K562 (cell line): ENCODE measurements around the gene RNF121. TPM values are rescaled to one million over a fixed set of nuclear protein-coding genes. Genes with fewer than 3 reads are reported as not detected.

ENCODE experiments used
- ATAC-seq: fragments of 200-7000 bp; cut with Tn5 transposase; 3 replicates; pipeline ENCODE4 v1.9.1; 2020; ENCODE audit warnings: moderate library complexity
- BruUV-seq: library from RNA; stranded (reverse); fragments of 400-500 nt; replicated peaks from 2 replicates; lab custom pipeline; 2021; lab: Mats Ljungman, UMichigan
- CTCF ChIA-PET: fragments of 300-600 bp; formaldehyde crosslinking; extraction: SDS; loops from one replicate; lab custom pipeline; 2021; ENCODE audit warnings: low intra/inter-chr PET ratio; lab: Yijun Ruan, JAX
- POLR2A ChIA-PET: fragments of 300-600, 350-650 bp; sonication (Branson Sonifier 250); formaldehyde crosslinking; extraction: SDS; loops from one replicate; lab custom pipeline; 2021; ENCODE audit warnings: antibody characterized with exemption, inconsistent platforms; lab: Yijun Ruan, JAX
- DNase-seq, 4 experiments: peaks; one replicate each; pipeline versions ENCODE4 v3.0.0 to v3.0.0-alpha.2; 2011 to 2018; ENCODE audit warnings: low spot score in 3 of 4, mixed read lengths in 3 of 4; ENCODE audit errors: extremely low read depth in 1 of 4
- FAIRE-seq: peaks from 2 replicates; lab custom pipeline; 2011; peaks lifted over from hg19 to GRCh38; lab: Jason Lieb, UNC
- H2AFZ ChIP-seq: 2 replicates; pipeline ENCODE4 v1.6.0; 2011; ENCODE audit warnings: low read depth, low read length, control low read depth, inconsistent platforms
- H3K27ac ChIP-seq: fragments of 200-600 bp; 3 replicates; pipeline ENCODE4 v1.8.0; 2011; ENCODE audit warnings: low read depth, mild to moderate bottlenecking, control low read depth, inconsistent platforms, low read length, moderate library complexity, mixed read lengths; ENCODE audit errors: extremely low read depth
- H3K27me3 ChIP-seq, 2 experiments: fragments of 300-600 bp in 1 of 2; 2 replicates in 1 of 2; 3 replicates in 1 of 2; pipeline versions ENCODE4 v1.6.0 to v1.8.0; 2011; ENCODE audit warnings: inconsistent platforms in 2 of 2, low read length in 2 of 2, mild to moderate bottlenecking in 1 of 2, mixed read lengths in 1 of 2, moderate library complexity in 1 of 2; ENCODE audit not compliant: control insufficient read depth in 2 of 2, insufficient read depth in 2 of 2
- H3K36me3 ChIP-seq: fragments of 300-600 bp; 3 replicates; pipeline ENCODE4 v1.8.0; 2011; ENCODE audit warnings: mild to moderate bottlenecking, low read length, inconsistent platforms; ENCODE audit not compliant: control insufficient read depth, insufficient read depth
- H3K4me1 ChIP-seq, 2 experiments: fragments of 200-600 bp in 1 of 2; replicated peaks in 1 of 2; 2 replicates in 1 of 2; 3 replicates in 1 of 2; pipeline versions ENCODE4 v1.5.1 to v1.8.0; 2011; ENCODE audit warnings: inconsistent platforms in 2 of 2, low read length in 2 of 2, mild to moderate bottlenecking in 1 of 2, mixed read lengths in 1 of 2, moderate library complexity in 1 of 2; ENCODE audit not compliant: control insufficient read depth in 2 of 2, insufficient read depth in 2 of 2
- H3K4me2 ChIP-seq: 2 replicates; pipeline ENCODE4 v1.6.1; 2011; ENCODE audit warnings: low read length, control low read depth, inconsistent platforms, mixed read lengths; ENCODE audit not compliant: insufficient read depth
- H3K4me3 ChIP-seq: fragments of 200-600 bp; sonication (generic), shearing (Covaris generic); 2 replicates; pipeline ENCODE4 v1.5.1; 2016; ENCODE audit warnings: control low read depth, inconsistent platforms
- H3K79me2 ChIP-seq: fragments of 200-600 bp; 3 replicates; pipeline ENCODE4 v1.8.0; 2011; ENCODE audit warnings: low read length, inconsistent platforms; ENCODE audit not compliant: control insufficient read depth, insufficient read depth
- H3K9ac ChIP-seq, 2 experiments: 2 replicates each; pipeline versions ENCODE4 v1.6.0 to v1.6.1; 2011; ENCODE audit warnings: low read depth in 2 of 2, low read length in 2 of 2, control low read depth in 1 of 2, inconsistent platforms in 1 of 2, mild to moderate bottlenecking in 1 of 2, mixed read lengths in 1 of 2; ENCODE audit not compliant: insufficient read depth in 1 of 2
- H3K9me1 ChIP-seq: one replicate; pipeline ENCODE4 v1.6.0; 2011; ENCODE audit warnings: inconsistent platforms, mild to moderate bottlenecking, low read length, moderate library complexity; ENCODE audit not compliant: control insufficient read depth, insufficient read depth
- H3K9me3 ChIP-seq: replicated peaks from 2 replicates; pipeline ENCODE4 v1.5.1; 2011; ENCODE audit warnings: low read depth, low read length, inconsistent platforms; ENCODE audit not compliant: control insufficient read depth, insufficient read depth
- H4K20me1 ChIP-seq: replicated peaks from 2 replicates; pipeline ENCODE4 v1.6.1; 2011; ENCODE audit warnings: low read length, inconsistent platforms, mixed read lengths; ENCODE audit not compliant: control insufficient read depth, insufficient read depth
- CHAMP1 ChIP-seq: fragments of 450-650 bp; IDR thresholded peaks from 2 replicates; pipeline ENCODE4 v1.6.1; 2016; ENCODE audit warnings: mild to moderate bottlenecking
- ESRRA ChIP-seq: fragments of 450-650 bp; IDR thresholded peaks from 2 replicates; pipeline ENCODE4 v1.6.1; 2014; ENCODE audit warnings: low read depth, mild to moderate bottlenecking, moderate library complexity, borderline replicate concordance
- HDAC3 ChIP-seq: fragments of 450-650 bp; IDR thresholded peaks from 2 replicates; pipeline ENCODE4 v1.6.1; 2018; ENCODE audit warnings: borderline replicate concordance, mild to moderate bottlenecking, moderate library complexity; ENCODE audit not compliant: partially characterized antibody
- KAT7 ChIP-seq: sonication (generic); formaldehyde crosslinking; IDR thresholded peaks from 2 replicates; pipeline ENCODE4 v1.8.0; 2022; ENCODE audit warnings: missing genetic modification reagents, mild to moderate bottlenecking, borderline replicate concordance
- NKRF ChIP-seq: fragments of 450-650 bp; IDR thresholded peaks from 2 replicates; pipeline ENCODE4 v1.6.1; 2016; ENCODE audit warnings: borderline replicate concordance
- POLR2G ChIP-seq: fragments of 200-400 bp; formaldehyde crosslinking; IDR thresholded peaks from 2 replicates; pipeline ENCODE4 v1.6.1; 2017; ENCODE audit warnings: low read depth, mild to moderate bottlenecking, antibody characterized with exemption, low read length, moderate library complexity
- PURB ChIP-seq: sonication (generic); formaldehyde crosslinking; IDR thresholded peaks from 2 replicates; pipeline ENCODE4 v1.9.0; 2021; ENCODE audit warnings: low read depth, mild to moderate bottlenecking, missing genetic modification reagents
- RAD21 ChIP-seq, 2 experiments: fragments of 250-450 bp in 1 of 2; fragments of 450-650 bp in 1 of 2; sonication (Bioruptor Pico) in 1 of 2; formaldehyde crosslinking in 1 of 2; IDR thresholded peaks in 1 of 2; conservative IDR thresholded peaks in 1 of 2; 2 replicates each; pipeline versions ENCODE4 v1.4.0 to v1.8.0; 2020 to 2022; ENCODE audit warnings: mild to moderate bottlenecking in 2 of 2, moderate library complexity in 1 of 2
- RUNX1 ChIP-seq: sonication (generic); IDR thresholded peaks from 2 replicates; pipeline ENCODE4 v1.6.1; 2016; ENCODE audit warnings: antibody characterized with exemption, low read depth
- THRA ChIP-seq: fragments of 450-650 bp; IDR thresholded peaks from 2 replicates; pipeline ENCODE4 v1.6.1; 2017; ENCODE audit warnings: mild to moderate bottlenecking, moderate library complexity
- YBX1 ChIP-seq: fragments of 450-650 bp; IDR thresholded peaks from 2 replicates; pipeline ENCODE4 v1.7.1; 2016; ENCODE audit warnings: mild to moderate bottlenecking
- ZNF408 ChIP-seq: fragments of 250-450 bp; sonication (Bioruptor Pico); IDR thresholded peaks from 2 replicates; pipeline ENCODE4 v1.4.0; 2020; ENCODE audit warnings: low read depth, mild to moderate bottlenecking, moderate library complexity
- ZNF583 ChIP-seq: fragments of 250-450 bp; sonication (Bioruptor Pico); IDR thresholded peaks from 2 replicates; pipeline ENCODE4 v1.4.0; 2020
- WGBS: fragments of 100-300 bp; shearing (Covaris generic); methylation state at CpG from one replicate; pipeline ENCODE4 v1.1.6; 2016; ENCODE audit warnings: low coverage, mixed read lengths; ENCODE audit not compliant: insufficient coverage; ENCODE audit errors: missing lambda C conversion rate; 5-methylcytosine and 5-hydroxymethylcytosine counted together
- in situ Hi-C: fragments of 300-500 bp; cut with MboI; formaldehyde crosslinking; loops from 4 replicates; pipeline ENCODE4 v1.15.0; 2018; ENCODE audit warnings: inconsistent platforms, mixed read lengths
- intact Hi-C: fragments of 100-400 bp; cut with micrococcal nuclease; formaldehyde crosslinking; loops from 2 replicates; pipeline ENCODE4 v1.14.2; 2022
- polyA plus RNA-seq, 8 experiments: library from polyadenylated mRNA; depleted of rRNA in 4 of 8; stranded (reverse) in 5 of 8; unstranded in 3 of 8; fragments of >200 nt; fragmentation: Nextera tagmentation in 2 of 8; fragmentation: Illumina TruSeq in 1 of 8; extraction: Ambion mirVana in 2 of 8; extraction: Trizol in 1 of 8; gene quantifications; 2 replicates each; pipeline versions ENCODE4 v1.2.1 to v1.2.3, GENCODE V29; 2011 to 2014; ENCODE audit warnings: inconsistent platforms in 1 of 8, missing spikeins in 1 of 8
- total RNA-seq, 7 experiments: library from RNA; depleted of rRNA in 6 of 7; stranded (reverse); fragments of >200 nt in 6 of 7; fragmentation: Illumina TruSeq in 2 of 7; extraction: Trizol in 2 of 7; gene quantifications; 2 replicates each; pipeline versions ENCODE4 v1.2.1 to v1.2.3, GENCODE V29; 2011 to 2021; ENCODE audit warnings: low replicate concordance in 1 of 7
- TF ChIP-seq, protein P1 (sequence below): fragments of 250-450 bp; sonication (Bioruptor Pico); IDR thresholded peaks from 2 replicates; pipeline ENCODE4 v1.5.0; 2021

The RNF121 gene
- total and polyA plus RNA-seq, 9 of the 15 experiments (the other 6 are each of a cell fraction or from before 2014, with no cell fraction given), result 8.0 to 63.4 (median 20.5) TPM

DNA sequence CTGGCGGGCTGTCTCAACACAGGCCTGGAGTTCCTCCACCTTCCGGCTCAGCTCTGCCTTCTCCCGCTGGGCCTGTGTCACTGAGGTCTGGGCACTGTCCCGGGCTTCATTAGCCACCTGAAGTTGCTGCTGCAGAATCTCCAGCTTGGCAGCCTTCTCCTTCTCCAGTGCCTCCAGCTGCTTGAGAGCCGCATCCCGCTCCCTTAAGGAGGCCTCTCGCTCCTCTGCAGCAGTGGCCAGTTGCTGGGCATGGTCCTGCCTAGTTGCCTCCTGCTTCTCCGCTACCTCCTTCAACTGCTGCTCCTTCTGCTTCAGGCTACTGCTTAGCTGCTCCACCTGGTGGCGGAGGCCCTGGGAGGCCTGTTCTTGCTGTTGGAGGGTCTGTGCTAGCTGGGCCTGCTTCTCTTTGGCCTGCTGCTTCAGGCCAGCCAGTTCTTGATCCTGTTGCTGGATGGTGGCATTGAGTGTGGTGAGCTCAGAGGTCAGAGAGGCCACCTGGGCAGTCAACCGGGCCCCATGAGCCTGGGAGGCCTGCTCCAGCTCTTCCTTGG, 86.7 kb downstream of the RNF121 start (continued):
- TF ChIP-seq, protein P1, sequence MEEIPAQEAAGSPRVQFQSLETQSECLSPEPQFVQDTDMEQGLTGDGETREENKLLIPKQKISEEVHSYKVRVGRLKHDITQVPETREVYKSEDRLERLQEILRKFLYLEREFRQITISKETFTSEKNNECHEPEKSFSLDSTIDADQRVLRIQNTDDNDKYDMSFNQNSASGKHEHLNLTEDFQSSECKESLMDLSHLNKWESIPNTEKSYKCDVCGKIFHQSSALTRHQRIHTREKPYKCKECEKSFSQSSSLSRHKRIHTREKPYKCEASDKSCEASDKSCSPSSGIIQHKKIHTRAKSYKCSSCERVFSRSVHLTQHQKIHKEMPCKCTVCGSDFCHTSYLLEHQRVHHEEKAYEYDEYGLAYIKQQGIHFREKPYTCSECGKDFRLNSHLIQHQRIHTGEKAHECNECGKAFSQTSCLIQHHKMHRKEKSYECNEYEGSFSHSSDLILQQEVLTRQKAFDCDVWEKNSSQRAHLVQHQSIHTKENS, result no peak
- TF ChIP-seq POLR2G (peak; percentile 36; the same call in 1 of the 2 replicates), PURB (CRISPR knock-in tag) (no peak), RUNX1 (no peak), RAD21 (CRISPR knock-in tag; conservative IDR thresholded peaks at IDR 0.05 in 1 of 2, IDR thresholded peaks at IDR 0.05 in 1 of 2) (peak; percentile 34 to 50; a peak in 3 of 4 replicates), THRA (no peak), KAT7 (CRISPR knock-in tag) (no peak)

DNA sequence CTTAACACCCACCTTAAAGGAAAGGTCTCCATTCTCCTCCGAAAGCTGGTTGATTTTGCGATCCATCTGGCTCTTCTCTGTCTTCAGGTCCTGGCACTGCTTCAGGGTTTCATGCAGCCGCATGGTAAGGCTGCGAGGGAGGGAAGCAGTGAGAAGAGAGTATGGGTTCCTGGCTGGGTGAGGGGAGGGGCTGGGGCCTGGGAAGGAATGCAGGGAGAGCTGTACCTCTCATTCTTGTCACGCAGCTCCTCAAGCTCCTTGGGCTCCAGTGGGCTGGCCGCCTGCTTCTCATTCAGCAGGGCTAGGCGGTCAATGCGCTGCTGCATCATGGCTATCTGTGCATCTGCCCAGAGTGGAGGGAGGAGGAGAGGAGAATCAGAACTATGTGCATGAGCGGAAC, 89.3 kb downstream of the RNF121 start:
- FAIRE-seq, result no peak
- CTCF ChIA-PET, result no interaction called here
- TF ChIP-seq ZNF408 (no peak), ZNF583 (CRISPR knock-in tag) (no peak), ESRRA (no peak), YBX1 (no peak), NKRF (no peak), HDAC3 (no peak), CHAMP1 (no peak)

More for the DNA sequence above, 89.3 kb downstream of the RNF121 start:
- Histone ChIP-seq H3K27me3 (no peaks in the 10 kb centered on the region), H3K9me1 (no peaks in the 10 kb centered on the region), H3K4me3 (no peak overlapping the region), H3K4me1 (peaks cover 0 to 3% of the 10 kb centered on the region in 2 experiments; a peak in 1 of 5 replicates), H3K27ac (no peak overlapping the region), H3K79me2 (no peaks in the 10 kb centered on the region), H3K36me3 (peaks cover 96% of the 10 kb centered on the region), H2AFZ (no peak overlapping the region), H3K9ac (no peak overlapping the region), H4K20me1 (peaks cover 5% of the 10 kb centered on the region; the same call in 1 of the 2 replicates), H3K9me3 (no peaks in the 10 kb centered on the region), H3K4me2 (no peak overlapping the region)
- WGBS, result 92% methylated on average over 9 of the region's 9 CpGs
- in situ Hi-C loops (no loop called here), intact Hi-C loops (no loop called here)
- BruUV-seq, result no TSS peak
- no peak for ATAC-seq
- DNase-seq, result no peak
- POLR2A ChIA-PET, result interaction anchor here (0.6 to 1.3 kb wide), 5 partner anchors 11 to 83 kb away, joined by 3 to 4 read pairs (median 3); no protein-coding TSS in a partner anchor
